Endodermal cell (in vitro differentiated cells): Measurements from ENCODE around the gene DEK. TPM values are rescaled to one million over a fixed set of nuclear protein-coding genes. Genes with fewer than 3 reads are reported as not detected.

Experiments used
- DNase-seq: peaks from one replicate; pipeline ENCODE4 v3.0.0-alpha.2; 2017
- H3K27ac ChIP-seq: 2 replicates; pipeline ENCODE4 v1.5.1; 2013; ENCODE audit warnings: mild to moderate bottlenecking, low read depth, low read length, moderate library complexity
- H3K27me3 ChIP-seq: 2 replicates; pipeline ENCODE4 v1.6.1; 2013; ENCODE audit warnings: mild to moderate bottlenecking, low read length, moderate library complexity; ENCODE audit not compliant: insufficient read depth, control insufficient read depth, poor library complexity, severe bottlenecking
- H3K36me3 ChIP-seq: 2 replicates; pipeline ENCODE4 v1.7.0; 2013; ENCODE audit warnings: mild to moderate bottlenecking, low read length, moderate library complexity; ENCODE audit not compliant: control insufficient read depth, insufficient read depth
- H3K4me1 ChIP-seq: one replicate; pipeline ENCODE4 v1.7.0; 2013; ENCODE audit warnings: low read length; ENCODE audit not compliant: control insufficient read depth, insufficient read depth
- H3K4me3 ChIP-seq: 2 replicates; pipeline ENCODE4 v1.5.1; 2013; ENCODE audit warnings: mild to moderate bottlenecking, low read length, moderate library complexity
- H3K9ac ChIP-seq: 2 replicates; pipeline ENCODE4 v1.6.1; 2013; ENCODE audit warnings: mild to moderate bottlenecking, low read length, moderate library complexity; ENCODE audit not compliant: poor library complexity, severe bottlenecking; ENCODE audit errors: extremely low read depth
- H3K9me3 ChIP-seq: 2 replicates; pipeline ENCODE4 v1.6.1; 2013; ENCODE audit warnings: mild to moderate bottlenecking, low read length, moderate library complexity; ENCODE audit not compliant: control insufficient read depth
- H3K27ac Mint-ChIP-seq: 2 replicates; pipeline ENCODE4 v1.8.0; 2020; ENCODE audit warnings: mixed read lengths
- H3K27me3 Mint-ChIP-seq: 2 replicates; pipeline ENCODE4 v1.8.0; 2021; ENCODE audit warnings: mild to moderate bottlenecking, mixed read lengths; ENCODE audit not compliant: insufficient read depth
- H3K36me3 Mint-ChIP-seq: 2 replicates; pipeline ENCODE4 v1.8.0; 2020; ENCODE audit warnings: low read depth, mixed read lengths
- H3K4me1 Mint-ChIP-seq: 2 replicates; pipeline ENCODE4 v1.8.0; 2020; ENCODE audit warnings: mixed read lengths
- H3K4me3 Mint-ChIP-seq: 2 replicates; pipeline ENCODE4 v1.8.0; 2020; ENCODE audit warnings: mild to moderate bottlenecking, moderate library complexity, mixed read lengths
- H3K9me3 Mint-ChIP-seq: 2 replicates; pipeline ENCODE4 v1.8.0; 2020; ENCODE audit warnings: mild to moderate bottlenecking, mixed read lengths
- WGBS, 2 experiments: methylation state at CpG; one replicate each; pipeline versions ENCODE4 v1.1.5 to v1.1.7; 2013; ENCODE audit warnings: missing lambda C conversion rate in 2 of 2, mixed read lengths in 1 of 2; ENCODE audit not compliant: insufficient coverage in 1 of 2, insufficient read length in 1 of 2; 5-methylcytosine and 5-hydroxymethylcytosine counted together
- total RNA-seq, 2 donors: library from RNA; stranded (reverse); fragmentation: NEBNext Ultra II Directional in 1 of 2; extraction: Animal tissue kit (Norgen Biotek cat#: 25700) in 1 of 2; gene quantifications; 2 replicates in 1 of 2; 3 replicates in 1 of 2; pipeline ENCODE4 v1.2.1, GENCODE V29; 2021
- TF ChIP-seq, protein P1 (sequence below): fragments of 200-600 bp; sonication (generic); conservative IDR thresholded peaks from 2 replicates; pipeline ENCODE4 v1.5.0; 2021; ENCODE audit warnings: antibody characterized with exemption, mild to moderate bottlenecking

Gene DEK
- total RNA-seq, 2 donors from 2014 or later, result 139 to 171 TPM

DNA sequence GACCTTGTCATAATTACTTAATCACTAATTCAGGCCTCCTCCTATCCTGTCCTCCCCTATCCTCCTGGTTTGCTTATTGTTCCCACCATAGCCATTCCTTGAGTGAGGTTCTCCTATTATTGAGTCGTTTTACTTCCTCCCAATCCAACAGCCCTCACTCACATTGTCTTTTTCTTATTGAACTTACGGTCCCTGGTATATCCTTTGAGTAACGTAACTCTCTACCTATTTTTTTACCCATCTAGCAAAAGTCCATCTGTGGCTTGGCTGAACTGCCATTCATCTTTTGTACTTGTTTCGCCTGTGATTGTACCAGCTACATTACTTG, 43.1 kb downstream of the DEK start:
- Histone ChIP-seq H3K4me3 (no peak overlapping the region), H3K27me3 (no peaks in the 10 kb centered on the region), H3K9me3 (no peaks in the 10 kb centered on the region), H3K36me3 (peaks cover 63% of the 10 kb centered on the region), H3K27ac (no peak overlapping the region), H3K4me1 (no peaks in the 10 kb centered on the region), H3K9ac (no peak overlapping the region)
- DNase-seq, result no peak
- 89 to 94% methylated on average over 2 to 4 of the region's 4 CpGs for WGBS, 2 experiments
- H3K36me3 Mint-ChIP-seq, result peaks cover 70% of the 10 kb centered on the region
- peak overlapping the region; percentile 52 for H3K27ac Mint-ChIP-seq
- no peaks in the 10 kb centered on the region for H3K9me3 Mint-ChIP-seq
- no peaks in the 10 kb centered on the region for H3K27me3 Mint-ChIP-seq
- TF ChIP-seq, protein P1, sequence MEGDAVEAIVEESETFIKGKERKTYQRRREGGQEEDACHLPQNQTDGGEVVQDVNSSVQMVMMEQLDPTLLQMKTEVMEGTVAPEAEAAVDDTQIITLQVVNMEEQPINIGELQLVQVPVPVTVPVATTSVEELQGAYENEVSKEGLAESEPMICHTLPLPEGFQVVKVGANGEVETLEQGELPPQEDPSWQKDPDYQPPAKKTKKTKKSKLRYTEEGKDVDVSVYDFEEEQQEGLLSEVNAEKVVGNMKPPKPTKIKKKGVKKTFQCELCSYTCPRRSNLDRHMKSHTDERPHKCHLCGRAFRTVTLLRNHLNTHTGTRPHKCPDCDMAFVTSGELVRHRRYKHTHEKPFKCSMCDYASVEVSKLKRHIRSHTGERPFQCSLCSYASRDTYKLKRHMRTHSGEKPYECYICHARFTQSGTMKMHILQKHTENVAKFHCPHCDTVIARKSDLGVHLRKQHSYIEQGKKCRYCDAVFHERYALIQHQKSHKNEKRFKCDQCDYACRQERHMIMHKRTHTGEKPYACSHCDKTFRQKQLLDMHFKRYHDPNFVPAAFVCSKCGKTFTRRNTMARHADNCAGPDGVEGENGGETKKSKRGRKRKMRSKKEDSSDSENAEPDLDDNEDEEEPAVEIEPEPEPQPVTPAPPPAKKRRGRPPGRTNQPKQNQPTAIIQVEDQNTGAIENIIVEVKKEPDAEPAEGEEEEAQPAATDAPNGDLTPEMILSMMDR, result no peak
- H3K4me1 Mint-ChIP-seq, result no peaks in the 10 kb centered on the region
- no peak overlapping the region for H3K4me3 Mint-ChIP-seq

DNA sequence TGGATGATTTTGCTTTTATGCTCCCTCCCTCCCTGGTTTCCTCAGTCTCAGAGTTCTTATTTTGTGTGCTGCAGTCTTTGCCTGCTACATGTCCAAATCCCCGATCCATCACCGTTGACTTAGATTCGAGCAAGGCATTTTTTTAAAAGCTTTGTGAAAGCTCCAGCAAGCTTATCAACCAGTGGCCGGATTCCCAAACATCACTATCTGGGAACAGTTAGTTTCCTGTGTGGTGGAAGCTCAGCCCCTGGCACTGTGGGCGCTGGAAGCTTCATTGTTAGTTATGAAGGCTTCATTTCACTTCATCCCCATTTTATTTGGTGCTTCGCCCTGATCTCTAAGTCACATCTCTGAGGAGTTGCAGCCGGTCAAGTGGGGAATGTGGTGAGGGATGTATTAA, 44.7 kb downstream of the DEK start:
- no peak overlapping the region for H3K27ac Mint-ChIP-seq
- TF ChIP-seq, protein P1, result no peak
- peaks cover 70% of the 10 kb centered on the region for H3K36me3 Mint-ChIP-seq
- H3K27me3 Mint-ChIP-seq, result no peaks in the 10 kb centered on the region
- Histone ChIP-seq H3K9me3 (no peaks in the 10 kb centered on the region), H3K9ac (no peak overlapping the region), H3K4me1 (no peaks in the 10 kb centered on the region), H3K4me3 (no peak overlapping the region), H3K27ac (no peak overlapping the region), H3K36me3 (peaks cover 47% of the 10 kb centered on the region), H3K27me3 (no peaks in the 10 kb centered on the region)
- H3K4me1 Mint-ChIP-seq, result no peaks in the 10 kb centered on the region
- no peak overlapping the region for H3K4me3 Mint-ChIP-seq
- WGBS, 2 experiments, result 81 to 94% methylated on average over 5 to 6 of the region's 7 CpGs
- no peak for DNase-seq
- H3K9me3 Mint-ChIP-seq, result no peaks in the 10 kb centered on the region

- H3K36me3 Mint-ChIP-seq, result peaks cover 68% of the 10 kb centered on the region
- no peaks in the 10 kb centered on the region for H3K4me1 Mint-ChIP-seq
Measured at GRCh38 chr6:18218233-18218632, 46.1 kb downstream of the DEK start.

More at GRCh38 chr6:18218233-18218632, 46.1 kb downstream of the DEK start:
- 80 to 97% methylated on average over 3 of the region's 3 CpGs for WGBS, 2 experiments
- Histone ChIP-seq H3K9ac (no peak overlapping the region), H3K27me3 (no peaks in the 10 kb centered on the region), H3K4me3 (no peak overlapping the region), H3K9me3 (no peaks in the 10 kb centered on the region), H3K4me1 (no peaks in the 10 kb centered on the region), H3K36me3 (peaks cover 34% of the 10 kb centered on the region), H3K27ac (no peak overlapping the region)
- Mint-ChIP-seq H3K4me3 (no peak overlapping the region), H3K9me3 (no peaks in the 10 kb centered on the region), H3K27me3 (no peaks in the 10 kb centered on the region), H3K27ac (no peak overlapping the region)
- TF ChIP-seq, protein P1, result no peak
- no peak for DNase-seq
